Measurements from ENCODE around the gene DNPH1. TPM values are rescaled to one million over a fixed set of nuclear protein-coding genes. Genes with fewer than 3 reads are reported as not detected.

DNPH1 gene
- total RNA-seq, 4 donors from 2014 or later, result 23.4 to 68.4 (median 33.2) TPM

DNA sequence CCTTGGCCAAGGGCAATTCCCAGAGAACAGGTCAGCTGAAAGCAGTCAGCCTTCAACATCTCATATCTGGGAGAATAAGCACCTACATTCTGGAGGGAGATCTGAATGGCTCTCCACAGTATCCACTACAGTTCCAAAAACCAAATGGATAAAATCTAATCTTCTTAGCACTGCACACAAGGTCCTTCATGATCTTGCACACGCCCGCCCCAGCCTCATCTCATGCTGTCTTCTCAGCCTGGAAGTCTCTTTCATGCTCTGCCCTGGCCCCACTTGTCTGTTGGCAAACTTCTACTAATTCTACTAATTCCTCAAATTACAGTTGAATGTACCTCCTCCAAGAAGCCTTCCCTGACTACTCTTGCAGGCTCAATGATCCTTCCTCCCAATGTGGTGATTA lies 12.2 kb upstream of the DNPH1 start:
- TF ChIP-seq, protein P1, sequence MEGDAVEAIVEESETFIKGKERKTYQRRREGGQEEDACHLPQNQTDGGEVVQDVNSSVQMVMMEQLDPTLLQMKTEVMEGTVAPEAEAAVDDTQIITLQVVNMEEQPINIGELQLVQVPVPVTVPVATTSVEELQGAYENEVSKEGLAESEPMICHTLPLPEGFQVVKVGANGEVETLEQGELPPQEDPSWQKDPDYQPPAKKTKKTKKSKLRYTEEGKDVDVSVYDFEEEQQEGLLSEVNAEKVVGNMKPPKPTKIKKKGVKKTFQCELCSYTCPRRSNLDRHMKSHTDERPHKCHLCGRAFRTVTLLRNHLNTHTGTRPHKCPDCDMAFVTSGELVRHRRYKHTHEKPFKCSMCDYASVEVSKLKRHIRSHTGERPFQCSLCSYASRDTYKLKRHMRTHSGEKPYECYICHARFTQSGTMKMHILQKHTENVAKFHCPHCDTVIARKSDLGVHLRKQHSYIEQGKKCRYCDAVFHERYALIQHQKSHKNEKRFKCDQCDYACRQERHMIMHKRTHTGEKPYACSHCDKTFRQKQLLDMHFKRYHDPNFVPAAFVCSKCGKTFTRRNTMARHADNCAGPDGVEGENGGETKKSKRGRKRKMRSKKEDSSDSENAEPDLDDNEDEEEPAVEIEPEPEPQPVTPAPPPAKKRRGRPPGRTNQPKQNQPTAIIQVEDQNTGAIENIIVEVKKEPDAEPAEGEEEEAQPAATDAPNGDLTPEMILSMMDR (IDR thresholded peaks at IDR 0.05), result no peak
- no peak for TF ChIP-seq POLR2A (IDR thresholded peaks at IDR 0.05)
- no peak overlapping the region for H3K27ac ChIP-seq
- no peak overlapping the region for H3K4me3 ChIP-seq
- no peaks in the 10 kb centered on the region for H3K4me1 ChIP-seq
- no peaks in the 10 kb centered on the region for H3K9me3 ChIP-seq
- no peak for DNase-seq
- H3K27me3 ChIP-seq, result peaks cover 8 to 12% of the 10 kb centered on the region in 2 donors
- intact Hi-C loops (cut with DNase I; ENCODE audit: low total_unique reads), result no loop called here
- H3K36me3 ChIP-seq, result no peaks in the 10 kb centered on the region

DNA sequence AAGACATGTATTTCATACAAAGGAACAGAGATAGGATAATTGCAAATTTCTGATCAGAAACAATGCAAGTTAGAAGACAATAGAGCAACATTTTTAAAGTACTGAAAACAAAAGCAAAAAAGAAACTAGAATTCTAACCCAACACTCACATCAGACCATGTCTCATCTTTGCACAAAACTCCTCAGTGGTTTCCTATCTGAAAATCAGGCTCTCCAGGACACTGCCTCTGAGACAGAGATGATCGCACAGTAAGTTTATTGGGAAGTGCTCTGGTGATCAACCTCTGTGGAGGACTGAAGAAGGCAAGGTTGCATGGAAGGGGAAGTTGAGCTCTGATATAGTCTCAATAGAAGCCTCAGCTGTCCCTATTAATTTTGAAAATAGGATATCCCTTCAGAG lies 11.7 kb upstream of the DNPH1 start:
- H3K4me1 ChIP-seq, result no peaks in the 10 kb centered on the region
- no peak overlapping the region for H3K4me3 ChIP-seq
- no peak overlapping the region for H3K27ac ChIP-seq
- TF ChIP-seq, protein P1 (IDR thresholded peaks at IDR 0.05), result no peak
- TF ChIP-seq POLR2A (IDR thresholded peaks at IDR 0.05), result no peak
- peaks cover 8 to 12% of the 10 kb centered on the region in 2 donors for H3K27me3 ChIP-seq
- no peaks in the 10 kb centered on the region for H3K9me3 ChIP-seq
- DNase-seq, result no peak
- no peaks in the 10 kb centered on the region for H3K36me3 ChIP-seq
- intact Hi-C loops (cut with DNase I; ENCODE audit: low total_unique reads), result no loop called here

DNA sequence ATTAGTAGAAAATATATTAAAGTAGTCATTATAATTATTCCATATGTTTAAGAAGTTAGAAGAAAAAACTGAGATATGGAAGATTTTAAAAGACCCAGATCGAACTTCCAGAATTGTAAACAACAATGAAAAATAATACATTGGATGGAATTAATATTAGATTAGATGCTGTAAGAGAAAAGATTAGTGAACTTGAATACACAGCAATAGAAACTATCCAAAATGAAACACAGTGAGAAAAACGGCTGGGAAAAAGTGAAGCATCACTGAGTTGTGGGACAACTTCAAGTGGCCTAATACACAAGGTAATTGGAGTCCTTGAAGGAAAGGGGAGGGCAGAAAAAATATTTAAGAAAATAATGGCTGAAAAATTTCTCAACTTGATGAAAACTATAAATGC lies 9.8 kb upstream of the DNPH1 start:
- Histone ChIP-seq H3K4me1 (no peaks in the 10 kb centered on the region), H3K4me3 (no peak overlapping the region), H3K27ac (no peak overlapping the region), H3K36me3 (no peaks in the 10 kb centered on the region), H3K27me3 (peaks cover 5 to 12% of the 10 kb centered on the region in 2 donors), H3K9me3 (no peaks in the 10 kb centered on the region)
- TF ChIP-seq POLR2A (IDR thresholded peaks at IDR 0.05), result no peak
- TF ChIP-seq, protein P1 (IDR thresholded peaks at IDR 0.05), result no peak
- intact Hi-C loops (cut with DNase I; ENCODE audit: low total_unique reads), result no loop called here
- no peak for DNase-seq

DNA sequence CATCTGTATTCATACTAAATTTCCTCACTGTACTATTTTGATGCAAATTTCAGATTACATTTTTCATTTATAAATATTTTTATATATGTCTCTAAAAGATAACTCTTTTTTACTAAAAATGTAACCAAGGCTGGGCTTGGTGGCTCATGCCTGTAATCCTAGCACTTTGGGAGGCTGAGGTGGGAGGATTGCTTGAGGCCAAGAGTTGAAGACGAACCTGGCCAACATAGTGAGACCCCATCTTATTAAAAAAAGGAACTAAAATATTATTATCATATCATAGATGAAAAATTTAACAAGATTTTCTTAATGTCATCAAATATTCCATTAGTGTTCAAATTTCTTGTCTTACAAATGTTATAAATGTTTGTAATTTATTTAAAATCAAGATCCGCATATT lies 6.6 kb upstream of the DNPH1 start:
- no peaks in the 10 kb centered on the region for H3K4me1 ChIP-seq
- H3K27me3 ChIP-seq, result no peaks in the 10 kb centered on the region
- TF ChIP-seq, protein P1 (IDR thresholded peaks at IDR 0.05), result no peak
- TF ChIP-seq POLR2A (IDR thresholded peaks at IDR 0.05), result no peak
- intact Hi-C loops (cut with DNase I; ENCODE audit: low total_unique reads), result no loop called here
- DNase-seq, result no peak
- H3K4me3 ChIP-seq, result no peak overlapping the region
- H3K36me3 ChIP-seq, result no peaks in the 10 kb centered on the region
- H3K27ac ChIP-seq, result no peak overlapping the region
- H3K9me3 ChIP-seq, result no peaks in the 10 kb centered on the region

DNA sequence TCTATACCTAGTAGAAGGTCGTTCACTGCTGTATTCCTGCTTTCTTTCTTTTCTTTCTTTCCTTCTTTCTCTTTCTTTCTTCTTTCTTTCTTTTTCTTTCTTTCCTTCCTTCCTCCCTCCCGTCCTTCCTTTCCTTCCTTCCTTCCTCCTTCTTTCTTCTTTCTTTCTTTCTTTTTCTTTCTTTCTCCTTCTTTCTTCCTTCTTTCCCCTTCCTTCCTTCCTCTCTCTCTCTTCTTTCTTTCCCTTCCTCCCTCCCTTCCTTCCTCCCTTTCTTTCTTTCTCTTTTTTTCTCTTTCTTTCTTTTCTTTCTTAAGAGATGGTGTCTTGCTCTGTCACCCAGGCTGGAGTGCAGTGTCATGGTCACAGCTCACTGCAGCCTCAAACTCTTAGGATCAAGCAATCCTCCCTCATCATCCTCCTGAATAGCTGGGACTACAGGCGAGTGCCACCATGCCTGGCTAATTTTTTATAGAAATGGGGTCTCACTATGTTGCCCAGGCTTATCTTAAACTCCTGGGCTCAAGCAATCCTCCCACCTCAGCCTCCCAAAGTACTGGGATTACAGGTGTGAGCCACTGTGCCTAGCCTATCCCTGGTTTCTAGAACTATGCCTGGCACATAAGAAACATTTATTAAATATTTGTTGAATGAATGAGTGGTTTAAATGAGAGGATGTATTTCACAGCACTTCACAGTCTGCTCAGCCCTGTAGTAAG lies 2.6 kb upstream of the DNPH1 start:
- DNase-seq, result no peak
- no peaks in the 10 kb centered on the region for H3K27me3 ChIP-seq

More for the DNA sequence above, 2.6 kb upstream of the DNPH1 start:
- no peak for TF ChIP-seq POLR2A (IDR thresholded peaks at IDR 0.05)
- TF ChIP-seq, protein P1 (IDR thresholded peaks at IDR 0.05), result no peak
- no peak overlapping the region for H3K4me3 ChIP-seq
- intact Hi-C loops (cut with DNase I; ENCODE audit: low total_unique reads), result no loop called here
- H3K27ac ChIP-seq, result no peak overlapping the region
- no peaks in the 10 kb centered on the region for H3K4me1 ChIP-seq
- H3K9me3 ChIP-seq, result no peaks in the 10 kb centered on the region
- no peaks in the 10 kb centered on the region for H3K36me3 ChIP-seq

Measured in uterus (tissue), 4 donors.